HCT116 (cell line): ENCODE measurements around the gene IL1R1. TPM values are rescaled to one million over a fixed set of nuclear protein-coding genes. Genes with fewer than 3 reads are reported as not detected.

ENCODE experiments used
- ATAC-seq: fragments of 200-7000 bp; cut with Tn5 transposase; 2 replicates; pipeline ENCODE4 v1.9.1; 2020; ENCODE audit warnings: mild to moderate bottlenecking, moderate library complexity
- BruUV-seq: library from RNA; stranded (reverse); fragments of 400-500 nt; replicated peaks from 2 replicates; lab custom pipeline; 2021; lab: Mats Ljungman, UMichigan
- CTCF ChIA-PET: fragments of 300-600 bp; sonication (Branson Sonifier 250); formaldehyde crosslinking; loops from one replicate; lab custom pipeline; 2021; ENCODE audit warnings: antibody characterized with exemption; lab: Charles Lee
- POLR2A ChIA-PET: fragments of 300-600, 350-600 bp; sonication (Branson Sonifier 250); formaldehyde crosslinking; loops from one replicate; lab custom pipeline; 2021; ENCODE audit warnings: antibody characterized with exemption; lab: Charles Lee
- RAD21 ChIA-PET, 2 experiments: fragments of 300-600 bp; sonication (Branson Sonifier 250); formaldehyde crosslinking; loops; one replicate each; lab custom pipeline; 2023; ENCODE audit warnings: low total read pairs in 2 of 2; ENCODE audit not compliant: uncharacterized antibody in 2 of 2, unreplicated experiment in 2 of 2, low non-redundant PET in 1 of 2; lab: Charles Lee
- DNase-seq: peaks from one replicate; pipeline ENCODE4 v3.0.0-alpha.2; 2010; ENCODE audit warnings: low read depth, low spot score
- H2AFZ ChIP-seq: fragments of 200-600 bp; shearing (Covaris generic), sonication (generic); 2 replicates; pipeline ENCODE4 v1.6.1; 2017; ENCODE audit warnings: low read depth, mixed run types, mixed read lengths, antibody characterized with exemption, low read length; ENCODE audit not compliant: poor library complexity, severe bottlenecking
- H3K27ac ChIP-seq: 2 replicates; pipeline ENCODE4 v1.5.1; 2012; ENCODE audit warnings: low read depth, low read length
- H3K27me3 ChIP-seq: fragments of 200-600 bp; sonication (generic); 2 replicates; pipeline ENCODE4 v1.6.1; 2016; ENCODE audit warnings: mixed run types, low read length, mixed read lengths; ENCODE audit not compliant: insufficient read depth
- H3K36me3 ChIP-seq, 2 experiments: fragments of 200-500 bp in 1 of 2; fragments of 200-600 bp in 1 of 2; sonication (Bioruptor generic) in 1 of 2; sonication (generic) in 1 of 2; 2 replicates each; pipeline versions ENCODE4 v1.5.1 to v1.6.1; 2014 to 2016; ENCODE audit warnings: low read length in 2 of 2, inconsistent platforms in 1 of 2, mixed read lengths in 1 of 2, mixed run types in 1 of 2; ENCODE audit not compliant: insufficient read depth in 2 of 2, control insufficient read depth in 1 of 2
- H3K4me1 ChIP-seq, 2 experiments: fragments of 200-600 bp in 1 of 2; sonication (generic) in 1 of 2; 2 replicates each; pipeline versions ENCODE4 v1.5.1 to v1.6.1; 2012 to 2017; ENCODE audit warnings: low read length in 2 of 2, inconsistent platforms in 1 of 2, mild to moderate bottlenecking in 1 of 2, mixed read lengths in 1 of 2, mixed run types in 1 of 2, moderate library complexity in 1 of 2; ENCODE audit not compliant: insufficient read depth in 2 of 2, control insufficient read depth in 1 of 2
- H3K4me2 ChIP-seq: fragments of 200-600 bp; sonication (generic); 2 replicates; pipeline ENCODE4 v1.6.1; 2017; ENCODE audit warnings: mixed run types, low read length, mixed read lengths
- H3K4me3 ChIP-seq, 2 experiments: fragments of 200-600 bp in 1 of 2; sonication (generic) in 1 of 2; replicated peaks in 1 of 2; 2 replicates each; pipeline ENCODE4 v1.5.1; 2011 to 2016; ENCODE audit warnings: low read length in 2 of 2, control low read depth in 1 of 2, low read depth in 1 of 2, mild to moderate bottlenecking in 1 of 2, mixed read lengths in 1 of 2, mixed run types in 1 of 2
- H3K79me2 ChIP-seq: fragments of 200-600 bp; sonication (generic); 2 replicates; pipeline ENCODE4 v1.6.1; 2017; ENCODE audit warnings: mild to moderate bottlenecking, mixed run types, low read length, moderate library complexity, mixed read lengths; ENCODE audit not compliant: insufficient read depth
- H3K9ac ChIP-seq: fragments of 200-600 bp; sonication (generic); 2 replicates; pipeline ENCODE4 v1.6.1; 2016; ENCODE audit warnings: low read length, mixed read lengths
- H3K9me2 ChIP-seq: fragments of 200-600 bp; sonication (generic), shearing (Covaris generic); 2 replicates; pipeline ENCODE4 v1.6.1; 2017; ENCODE audit warnings: mixed run types, mild to moderate bottlenecking, moderate library complexity; ENCODE audit not compliant: insufficient read depth
- H3K9me3 ChIP-seq, 2 experiments: fragments of 200-500 bp in 1 of 2; fragments of 200-600 bp in 1 of 2; sonication (Bioruptor generic) in 1 of 2; sonication (generic) in 1 of 2; 2 replicates each; pipeline ENCODE4 v1.6.1; 2014 to 2017; ENCODE audit warnings: low read length in 2 of 2, mixed read lengths in 2 of 2, inconsistent platforms in 1 of 2, low read depth in 1 of 2, mild to moderate bottlenecking in 1 of 2, mixed run types in 1 of 2, moderate library complexity in 1 of 2; ENCODE audit not compliant: control insufficient read depth in 1 of 2, insufficient read depth in 1 of 2
- H4K20me1 ChIP-seq: fragments of 200-600 bp; sonication (generic), shearing (Covaris generic); 2 replicates; pipeline ENCODE4 v1.6.1; 2017; ENCODE audit warnings: mixed run types, mild to moderate bottlenecking, moderate library complexity; ENCODE audit not compliant: insufficient read depth
- CBX3 ChIP-seq: IDR thresholded peaks from 2 replicates; pipeline ENCODE4 v1.6.1; 2012; ENCODE audit warnings: low read depth
- CEBPB ChIP-seq: IDR thresholded peaks from 2 replicates; pipeline ENCODE4 v1.6.1; 2012; ENCODE audit warnings: low read depth
- EGR1 ChIP-seq: IDR thresholded peaks from 2 replicates; pipeline ENCODE4 v1.6.1; 2012; ENCODE audit warnings: low read depth
- EZH2phosphoT487 ChIP-seq: fragments of 200-600 bp; IDR thresholded peaks from 2 replicates; pipeline ENCODE4 v1.6.1; 2018; ENCODE audit warnings: antibody characterized with exemption, borderline replicate concordance
- JUND ChIP-seq: IDR thresholded peaks from 2 replicates; pipeline ENCODE4 v1.6.1; 2012
- RAD21 ChIP-seq: IDR thresholded peaks from 2 replicates; pipeline ENCODE4 v1.6.1; 2012; ENCODE audit warnings: low read depth, mild to moderate bottlenecking
- SP1 ChIP-seq: IDR thresholded peaks from 2 replicates; pipeline ENCODE4 v1.6.1; 2012; ENCODE audit warnings: low read depth
- SRF ChIP-seq: IDR thresholded peaks from 2 replicates; pipeline ENCODE4 v1.6.1; 2012; ENCODE audit warnings: low read depth
- ZFX ChIP-seq: fragments of 450-650 bp; IDR thresholded peaks from 2 replicates; pipeline ENCODE4 v1.6.1; 2017
- intact Hi-C: fragments of 100-400 bp; cut with micrococcal nuclease; formaldehyde crosslinking; loops from 2 replicates; pipeline ENCODE4 v1.10.0; 2022
- total RNA-seq: library from RNA; stranded (reverse); gene quantifications from one replicate; pipeline ENCODE4 v1.2.1, GENCODE V29; 2021; ENCODE audit not compliant: unreplicated experiment
- TF ChIP-seq, protein P1 (sequence below): IDR thresholded peaks from 2 replicates; pipeline ENCODE4 v1.6.1; 2011; ENCODE audit warnings: mild to moderate bottlenecking, low read length, moderate library complexity; ENCODE audit not compliant: insufficient replicate concordance; ENCODE audit errors: extremely low read depth
- TF ChIP-seq, protein P2 (sequence below), 3 experiments: fragments of 200-600 bp in 1 of 3; sonication (generic) in 1 of 3; IDR thresholded peaks in 2 of 3; conservative IDR thresholded peaks in 1 of 3; 2 replicates each; pipeline ENCODE4 v1.5.1; 2012 to 2017; ENCODE audit warnings: low read depth in 2 of 3, low read length in 2 of 3, antibody characterized with exemption in 1 of 3, borderline replicate concordance in 1 of 3, control low read depth in 1 of 3, mild to moderate bottlenecking in 1 of 3, mixed read lengths in 1 of 3, mixed run types in 1 of 3, moderate library complexity in 1 of 3; ENCODE audit not compliant: insufficient read depth in 1 of 3

Gene IL1R1
- total RNA-seq, 1 experiment from 2014 or later, result 5.3 TPM

DNA sequence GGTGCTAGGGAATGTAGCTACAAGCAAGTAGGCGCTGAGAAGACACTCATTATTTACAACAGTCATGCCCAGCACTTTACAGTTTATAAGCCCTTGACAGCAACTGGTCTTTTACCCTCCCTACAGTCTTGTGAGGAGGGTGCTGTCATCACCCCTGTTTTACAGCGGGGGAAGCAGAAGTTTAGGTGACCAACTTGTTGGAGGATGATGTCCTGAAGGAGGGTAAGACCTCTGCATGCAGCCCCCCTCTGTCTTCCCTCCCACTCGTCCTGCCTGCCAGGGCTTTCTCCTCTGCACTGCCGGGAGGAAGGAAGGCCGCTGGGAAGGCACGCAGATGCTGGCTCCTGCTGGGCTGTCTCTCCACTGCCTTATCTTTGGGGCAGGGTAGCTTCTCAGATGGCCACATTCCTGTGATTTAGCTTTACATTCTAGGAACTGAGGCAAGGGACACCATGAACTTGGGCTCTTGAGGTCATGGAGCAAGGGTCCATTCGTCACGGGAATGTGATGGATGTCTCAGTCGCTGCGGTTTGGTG lies 972 bp downstream of the IL1R1 start (continued):
- TF ChIP-seq, protein P1, sequence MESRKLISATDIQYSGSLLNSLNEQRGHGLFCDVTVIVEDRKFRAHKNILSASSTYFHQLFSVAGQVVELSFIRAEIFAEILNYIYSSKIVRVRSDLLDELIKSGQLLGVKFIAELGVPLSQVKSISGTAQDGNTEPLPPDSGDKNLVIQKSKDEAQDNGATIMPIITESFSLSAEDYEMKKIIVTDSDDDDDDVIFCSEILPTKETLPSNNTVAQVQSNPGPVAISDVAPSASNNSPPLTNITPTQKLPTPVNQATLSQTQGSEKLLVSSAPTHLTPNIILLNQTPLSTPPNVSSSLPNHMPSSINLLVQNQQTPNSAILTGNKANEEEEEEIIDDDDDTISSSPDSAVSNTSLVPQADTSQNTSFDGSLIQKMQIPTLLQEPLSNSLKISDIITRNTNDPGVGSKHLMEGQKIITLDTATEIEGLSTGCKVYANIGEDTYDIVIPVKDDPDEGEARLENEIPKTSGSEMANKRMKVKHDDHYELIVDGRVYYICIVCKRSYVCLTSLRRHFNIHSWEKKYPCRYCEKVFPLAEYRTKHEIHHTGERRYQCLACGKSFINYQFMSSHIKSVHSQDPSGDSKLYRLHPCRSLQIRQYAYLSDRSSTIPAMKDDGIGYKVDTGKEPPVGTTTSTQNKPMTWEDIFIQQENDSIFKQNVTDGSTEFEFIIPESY, result no peak
- TF ChIP-seq JUND, result no peak
- TF ChIP-seq EGR1, result no peak
- no peak for TF ChIP-seq EZH2phosphoT487

DNA sequence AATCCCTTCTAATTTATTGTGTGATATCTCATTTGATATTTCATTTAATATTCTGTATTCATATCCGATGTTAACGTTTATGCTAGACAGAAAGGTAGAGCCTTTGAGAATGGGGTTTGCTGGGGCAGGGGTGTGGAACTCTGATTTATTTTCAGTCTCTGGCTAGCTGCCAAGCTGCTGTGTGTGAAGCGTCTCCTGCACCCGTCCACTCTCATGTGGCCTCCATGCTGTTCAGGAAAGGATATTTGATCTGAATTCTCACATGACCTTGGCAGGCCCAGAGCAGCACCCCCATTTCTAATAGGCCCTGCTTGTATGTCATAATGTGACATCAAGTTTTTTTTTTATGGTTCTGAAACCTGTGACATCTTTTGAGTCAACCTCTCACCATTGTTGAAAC lies 1.6 kb downstream of the IL1R1 start:
- no peak overlapping the region for H3K4me2 ChIP-seq
- CTCF ChIA-PET, result no interaction called here
- no peaks in the 10 kb centered on the region for H3K27me3 ChIP-seq
- no peaks in the 10 kb centered on the region for H3K36me3 ChIP-seq
- no peaks in the 10 kb centered on the region for H4K20me1 ChIP-seq
- RAD21 ChIA-PET, result no interaction called here
- H3K9ac ChIP-seq, result no peak overlapping the region
- intact Hi-C loops, result no loop called here
- ATAC-seq (no peak), DNase-seq (no peak)
- no peak overlapping the region for H3K4me3 ChIP-seq
- H2AFZ ChIP-seq, result no peak overlapping the region
- peaks cover 0 to 20% of the 10 kb centered on the region in 2 experiments; a peak in 2 of 4 replicates for H3K4me1 ChIP-seq
- H3K79me2 ChIP-seq, result no peaks in the 10 kb centered on the region
- TF ChIP-seq CBX3 (no peak), ZFX (no peak), RAD21 (no peak), CEBPB (no peak), SP1 (no peak), EZH2phosphoT487 (no peak), SRF (no peak)
- TF ChIP-seq, protein P2, sequence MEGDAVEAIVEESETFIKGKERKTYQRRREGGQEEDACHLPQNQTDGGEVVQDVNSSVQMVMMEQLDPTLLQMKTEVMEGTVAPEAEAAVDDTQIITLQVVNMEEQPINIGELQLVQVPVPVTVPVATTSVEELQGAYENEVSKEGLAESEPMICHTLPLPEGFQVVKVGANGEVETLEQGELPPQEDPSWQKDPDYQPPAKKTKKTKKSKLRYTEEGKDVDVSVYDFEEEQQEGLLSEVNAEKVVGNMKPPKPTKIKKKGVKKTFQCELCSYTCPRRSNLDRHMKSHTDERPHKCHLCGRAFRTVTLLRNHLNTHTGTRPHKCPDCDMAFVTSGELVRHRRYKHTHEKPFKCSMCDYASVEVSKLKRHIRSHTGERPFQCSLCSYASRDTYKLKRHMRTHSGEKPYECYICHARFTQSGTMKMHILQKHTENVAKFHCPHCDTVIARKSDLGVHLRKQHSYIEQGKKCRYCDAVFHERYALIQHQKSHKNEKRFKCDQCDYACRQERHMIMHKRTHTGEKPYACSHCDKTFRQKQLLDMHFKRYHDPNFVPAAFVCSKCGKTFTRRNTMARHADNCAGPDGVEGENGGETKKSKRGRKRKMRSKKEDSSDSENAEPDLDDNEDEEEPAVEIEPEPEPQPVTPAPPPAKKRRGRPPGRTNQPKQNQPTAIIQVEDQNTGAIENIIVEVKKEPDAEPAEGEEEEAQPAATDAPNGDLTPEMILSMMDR (IDR thresholded peaks at IDR 0.05 in 2 of 3, conservative IDR thresholded peaks at IDR 0.05 in 1 of 3; ENCODE audit: borderline replicate concordance in 1 of 3, insufficient read depth in 1 of 3, low read depth in 2 of 3, low read length in 2 of 3), result no peak
- POLR2A ChIA-PET, result no interaction called here
- H3K27ac ChIP-seq, result no peak overlapping the region
- H3K9me2 ChIP-seq, result no peaks in the 10 kb centered on the region
- 0 out of 4 replicates have a peak, but pooled peaks cover 0 to 7% of the 10 kb centered on the region in 2 experiments for H3K9me3 ChIP-seq
- no TSS peak for BruUV-seq
